HG03460 (cell line): ENCODE measurements around the gene MRPL17.
A peak's percentile ranks its signal among the peaks of the same experiment; 100 is the strongest.
"Not testable (repeated sequence)": the region's sequence is repeated elsewhere in the genome, so short reads cannot be mapped to it uniquely, and the experiment has no call there.

Experiments used
- ATAC-seq: cut with Tn5 transposase; IDR thresholded peaks from one replicate; pipeline ENCODE4 v1.9.1; 2021; ENCODE audit not compliant: unreplicated experiment

The MRPL17 gene

GRCh38 chr11:6682936-6683861 lies at the start of gene MRPL17:
Gene MRPL17, minus strand, starts transcription at chr11:6683340. Its CDS starts 44 bp downstream, at chr11:6683296.
- ATAC-seq = peak; percentile 93

GRCh38 chr11:6727971-6728760 lies 45.0 kb upstream of the MRPL17 start:
- ATAC-seq = no peak

GRCh38 chr11:6725386-6725896 lies 42.3 kb upstream of the MRPL17 start:
- no peak for ATAC-seq

- ATAC-seq = no peak
Observed at GRCh38 chr11:6724013-6724412, 40.9 kb upstream of the MRPL17 start.

GRCh38 chr11:6721343-6721742 lies 38.2 kb upstream of the MRPL17 start:
- ATAC-seq = no peak

- no peak for ATAC-seq
Observed at GRCh38 chr11:6719576-6719975, 36.4 kb upstream of the MRPL17 start.

- ATAC-seq = no peak
Observed at GRCh38 chr11:6717426-6717825, 34.3 kb upstream of the MRPL17 start.

- not testable (repeated sequence) for ATAC-seq
Observed at GRCh38 chr11:6711552-6711951, 28.4 kb upstream of the MRPL17 start.

- no peak for ATAC-seq
Observed at GRCh38 chr11:6708876-6709275, 25.7 kb upstream of the MRPL17 start.

- no peak for ATAC-seq
Observed at GRCh38 chr11:6705905-6706535, 22.9 kb upstream of the MRPL17 start.

GRCh38 chr11:6703247-6704063 lies 20.3 kb upstream of the MRPL17 start:
- no peak for ATAC-seq

- ATAC-seq = not testable (repeated sequence)
Observed at GRCh38 chr11:6701955-6702354, 18.8 kb upstream of the MRPL17 start.

GRCh38 chr11:6695377-6695776 lies 12.2 kb upstream of the MRPL17 start:
- no peak for ATAC-seq

- no peak for ATAC-seq
Observed at GRCh38 chr11:6694229-6694535, 11.0 kb upstream of the MRPL17 start.

GRCh38 chr11:6693342-6694228 lies 10.4 kb upstream of the MRPL17 start:
- ATAC-seq = no peak

- no peak for ATAC-seq
Observed at GRCh38 chr11:6692128-6692527, 9.0 kb upstream of the MRPL17 start.

- not testable (repeated sequence) for ATAC-seq
Observed at GRCh38 chr11:6690431-6691132, 7.4 kb upstream of the MRPL17 start.

GRCh38 chr11:6687876-6688275 lies 4.7 kb upstream of the MRPL17 start:
- no peak for ATAC-seq

GRCh38 chr11:6686006-6686405 lies 2.9 kb upstream of the MRPL17 start:
- no peak for ATAC-seq
